HAP-1 (cell line): Measurements from ENCODE around the gene BANK1.

Experiments used
- DNase-seq, 2 experiments: peaks; one replicate each; pipeline ENCODE4 v3.0.0-alpha.2; 2016 to 2020; ENCODE audit warnings: low spot score in 2 of 2
- H3K27me3 ChIP-seq: fragments of 250-450 bp; sonication (Bioruptor Pico); 2 replicates; pipeline ENCODE4 v1.5.1; 2020; ENCODE audit warnings: low read depth, mild to moderate bottlenecking, moderate library complexity
- H3K36me3 ChIP-seq: fragments of 250-450 bp; sonication (Bioruptor Pico); replicated peaks from 2 replicates; pipeline ENCODE4 v1.5.1; 2020; ENCODE audit warnings: mild to moderate bottlenecking
- H3K4me1 ChIP-seq: fragments of 250-450 bp; sonication (Bioruptor Pico); 2 replicates; pipeline ENCODE4 v1.5.1; 2020; ENCODE audit warnings: mild to moderate bottlenecking
- H3K4me3 ChIP-seq: fragments of 250-450 bp; sonication (Bioruptor Pico); 2 replicates; pipeline ENCODE4 v1.5.1; 2020; ENCODE audit warnings: mild to moderate bottlenecking, moderate library complexity
- H3K9me3 ChIP-seq: fragments of 250-450 bp; sonication (Bioruptor Pico); 2 replicates; pipeline ENCODE4 v1.5.1; 2020; ENCODE audit warnings: mild to moderate bottlenecking, moderate library complexity
- in situ Hi-C: fragments of 300-500 bp; cut with MboI; formaldehyde crosslinking; loops from 3 replicates; pipeline ENCODE4 v1.14.3; 2020; ENCODE audit warnings: low sequenced_read_pairs, inconsistent platforms, mixed read lengths

The BANK1 gene

GRCh38 chr4:102061133-102061532, 270.6 kb downstream of the BANK1 start:
- Histone ChIP-seq H3K27me3 (no peaks in the 10 kb centered on the region), H3K4me3 (no peak overlapping the region), H3K4me1 (no peaks in the 10 kb centered on the region), H3K36me3 (no peaks in the 10 kb centered on the region), H3K9me3 (no peaks in the 10 kb centered on the region)
- in situ Hi-C loops, result no loop called here
- DNase-seq, result no peak

- H3K4me1 ChIP-seq, result no peaks in the 10 kb centered on the region
- no peak for DNase-seq
- in situ Hi-C loops, result no loop called here
Observed at GRCh38 chr4:102064747-102065442, 274.4 kb downstream of the BANK1 start.

GRCh38 chr4:102076622-102077021, 286.1 kb downstream of the BANK1 start:
- Histone ChIP-seq H3K4me1 (no peaks in the 10 kb centered on the region), H3K27me3 (no peaks in the 10 kb centered on the region), H3K36me3 (no peaks in the 10 kb centered on the region), H3K9me3 (no peaks in the 10 kb centered on the region), H3K4me3 (no peak overlapping the region)
- DNase-seq, result no peak
- in situ Hi-C loops, result no loop called here

More at GRCh38 chr4:102064747-102065442, 274.4 kb downstream of the BANK1 start:
- Histone ChIP-seq H3K9me3 (no peaks in the 10 kb centered on the region), H3K36me3 (no peaks in the 10 kb centered on the region), H3K27me3 (no peaks in the 10 kb centered on the region), H3K4me3 (no peak overlapping the region)

- H3K27me3 ChIP-seq, result no peaks in the 10 kb centered on the region
- in situ Hi-C loops, result no loop called here
Observed at GRCh38 chr4:102080184-102080583, 289.7 kb downstream of the BANK1 start.

GRCh38 chr4:102089850-102090621, 299.5 kb downstream of the BANK1 start:
- no peak for DNase-seq
- Histone ChIP-seq H3K9me3 (no peaks in the 10 kb centered on the region), H3K36me3 (no peaks in the 10 kb centered on the region), H3K4me3 (no peak overlapping the region), H3K4me1 (no peaks in the 10 kb centered on the region), H3K27me3 (no peaks in the 10 kb centered on the region)
- in situ Hi-C loops, result no loop called here

More at GRCh38 chr4:102080184-102080583, 289.7 kb downstream of the BANK1 start:
- DNase-seq, result no peak
- no peaks in the 10 kb centered on the region for H3K4me1 ChIP-seq
- no peak overlapping the region for H3K4me3 ChIP-seq
- H3K36me3 ChIP-seq, result no peaks in the 10 kb centered on the region
- H3K9me3 ChIP-seq, result no peaks in the 10 kb centered on the region

GRCh38 chr4:102091656-102092055, 301.1 kb downstream of the BANK1 start:
- Histone ChIP-seq H3K9me3 (no peaks in the 10 kb centered on the region), H3K27me3 (no peaks in the 10 kb centered on the region), H3K4me1 (no peaks in the 10 kb centered on the region), H3K36me3 (no peaks in the 10 kb centered on the region), H3K4me3 (no peak overlapping the region)
- in situ Hi-C loops, result no loop called here
- no peak for DNase-seq

GRCh38 chr4:102094481-102094880, 304.0 kb downstream of the BANK1 start:
- DNase-seq, result no peak
- Histone ChIP-seq H3K4me3 (no peak overlapping the region), H3K4me1 (no peaks in the 10 kb centered on the region), H3K36me3 (no peaks in the 10 kb centered on the region), H3K9me3 (no peaks in the 10 kb centered on the region), H3K27me3 (no peaks in the 10 kb centered on the region)
- in situ Hi-C loops, result no loop called here

- Histone ChIP-seq H3K9me3 (no peaks in the 10 kb centered on the region), H3K4me3 (no peak overlapping the region), H3K27me3 (no peaks in the 10 kb centered on the region), H3K36me3 (no peaks in the 10 kb centered on the region), H3K4me1 (no peaks in the 10 kb centered on the region)
- DNase-seq, result no peak
- in situ Hi-C loops, result no loop called here
Observed at GRCh38 chr4:102103368-102103767, 312.8 kb downstream of the BANK1 start.

- H3K27me3 ChIP-seq, result no peaks in the 10 kb centered on the region
- in situ Hi-C loops, result no loop called here
- no peak overlapping the region for H3K4me3 ChIP-seq
- no peak for DNase-seq
- no peaks in the 10 kb centered on the region for H3K9me3 ChIP-seq
- H3K4me1 ChIP-seq, result no peaks in the 10 kb centered on the region
- H3K36me3 ChIP-seq, result no peaks in the 10 kb centered on the region
Observed at GRCh38 chr4:102104278-102104677, 313.7 kb downstream of the BANK1 start.

GRCh38 chr4:102105983-102106382, 315.5 kb downstream of the BANK1 start:
- Histone ChIP-seq H3K36me3 (no peaks in the 10 kb centered on the region), H3K27me3 (no peaks in the 10 kb centered on the region), H3K4me3 (no peak overlapping the region), H3K4me1 (no peaks in the 10 kb centered on the region), H3K9me3 (no peaks in the 10 kb centered on the region)
- no peak for DNase-seq
- in situ Hi-C loops, result no loop called here

- Histone ChIP-seq H3K36me3 (no peaks in the 10 kb centered on the region), H3K4me3 (no peak overlapping the region), H3K4me1 (no peaks in the 10 kb centered on the region), H3K27me3 (no peaks in the 10 kb centered on the region), H3K9me3 (no peaks in the 10 kb centered on the region)
- in situ Hi-C loops, result no loop called here
- DNase-seq, result no peak
Observed at GRCh38 chr4:102114118-102114630, 323.6 kb downstream of the BANK1 start.

- H3K4me3 ChIP-seq, result no peak overlapping the region
- H3K36me3 ChIP-seq, result no peaks in the 10 kb centered on the region
- no peaks in the 10 kb centered on the region for H3K27me3 ChIP-seq
- in situ Hi-C loops, result no loop called here
- H3K9me3 ChIP-seq, result no peaks in the 10 kb centered on the region; the same call in 1 of the 2 replicates
- DNase-seq, result no peak
- H3K4me1 ChIP-seq, result no peaks in the 10 kb centered on the region
Observed at GRCh38 chr4:102116121-102116520, 325.6 kb downstream of the BANK1 start.

GRCh38 chr4:102120846-102121245, 330.3 kb downstream of the BANK1 start:
- in situ Hi-C loops, result no loop called here
- Histone ChIP-seq H3K9me3 (no peaks in the 10 kb centered on the region; the same call in 1 of the 2 replicates), H3K4me3 (no peak overlapping the region), H3K36me3 (no peaks in the 10 kb centered on the region), H3K27me3 (no peaks in the 10 kb centered on the region), H3K4me1 (no peaks in the 10 kb centered on the region)
- no peak for DNase-seq
